SK-N-SH (cell line): ENCODE results near the gene GRIK5.

Experiments
- GABPA ChIP-seq: IDR thresholded peaks from 2 replicates; pipeline ENCODE4 v1.4.0; 2012; ENCODE audit warnings: low read depth, mild to moderate bottlenecking
- IRF3 ChIP-seq: fragments of 150-350 bp; IDR thresholded peaks from 2 replicates; pipeline ENCODE4 v1.6.1; 2016; ENCODE audit warnings: mild to moderate bottlenecking, low read depth, low read length
- MAX ChIP-seq: IDR thresholded peaks from 2 replicates; pipeline ENCODE4 v1.4.0; 2012; ENCODE audit warnings: low read depth
- MXI1 ChIP-seq: IDR thresholded peaks from 2 replicates; pipeline ENCODE4 v1.6.1; 2012; ENCODE audit warnings: mild to moderate bottlenecking, low read depth, low read length, improper control_type of control experiment
- POLR2AphosphoS5 ChIP-seq: IDR thresholded peaks from 2 replicates; pipeline ENCODE4 v1.6.1; 2012; ENCODE audit warnings: low read depth, low read length
- RAD21 ChIP-seq: IDR thresholded peaks from 2 replicates; pipeline ENCODE4 v1.6.1; 2012; ENCODE audit warnings: mild to moderate bottlenecking, low read length
- SMC3 ChIP-seq: IDR thresholded peaks from 2 replicates; pipeline ENCODE4 v1.6.1; 2012; ENCODE audit warnings: low read depth, low read length, improper control_type of control experiment
- YY1 ChIP-seq: IDR thresholded peaks from 2 replicates; pipeline ENCODE4 v1.4.0; 2012; ENCODE audit warnings: low read depth, mild to moderate bottlenecking
- TF ChIP-seq, protein P1 (sequence below): fragments of 200-600 bp; sonication (generic); IDR thresholded peaks from 2 replicates; pipeline ENCODE4 v1.6.1; 2017; ENCODE audit warnings: antibody characterized with exemption, mild to moderate bottlenecking, moderate library complexity

GRCh38 chr19:42066075-42066754 is 3.8 kb downstream of the GRIK5 start:
- TF ChIP-seq, protein P1, sequence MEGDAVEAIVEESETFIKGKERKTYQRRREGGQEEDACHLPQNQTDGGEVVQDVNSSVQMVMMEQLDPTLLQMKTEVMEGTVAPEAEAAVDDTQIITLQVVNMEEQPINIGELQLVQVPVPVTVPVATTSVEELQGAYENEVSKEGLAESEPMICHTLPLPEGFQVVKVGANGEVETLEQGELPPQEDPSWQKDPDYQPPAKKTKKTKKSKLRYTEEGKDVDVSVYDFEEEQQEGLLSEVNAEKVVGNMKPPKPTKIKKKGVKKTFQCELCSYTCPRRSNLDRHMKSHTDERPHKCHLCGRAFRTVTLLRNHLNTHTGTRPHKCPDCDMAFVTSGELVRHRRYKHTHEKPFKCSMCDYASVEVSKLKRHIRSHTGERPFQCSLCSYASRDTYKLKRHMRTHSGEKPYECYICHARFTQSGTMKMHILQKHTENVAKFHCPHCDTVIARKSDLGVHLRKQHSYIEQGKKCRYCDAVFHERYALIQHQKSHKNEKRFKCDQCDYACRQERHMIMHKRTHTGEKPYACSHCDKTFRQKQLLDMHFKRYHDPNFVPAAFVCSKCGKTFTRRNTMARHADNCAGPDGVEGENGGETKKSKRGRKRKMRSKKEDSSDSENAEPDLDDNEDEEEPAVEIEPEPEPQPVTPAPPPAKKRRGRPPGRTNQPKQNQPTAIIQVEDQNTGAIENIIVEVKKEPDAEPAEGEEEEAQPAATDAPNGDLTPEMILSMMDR, result no peak
- no peak for TF ChIP-seq GABPA
- no peak for TF ChIP-seq POLR2AphosphoS5
- no peak for TF ChIP-seq RAD21
- TF ChIP-seq YY1, result no peak
- no peak for TF ChIP-seq MAX
- no peak for TF ChIP-seq IRF3
- TF ChIP-seq MXI1, result peak; percentile 48; the same call in 1 of the 2 replicates
- no peak for TF ChIP-seq SMC3
